Measurements from ENCODE around the gene SORL1. TPM values are rescaled to one million over a fixed set of nuclear protein-coding genes. Genes with fewer than 3 reads are reported as not detected.
A peak's percentile ranks its signal among the peaks of the same experiment; 100 is the strongest.

The SORL1 gene
- polyA plus RNA-seq, 3 donors: 52.5 to 61.9 (median 59.4) TPM

DNA sequence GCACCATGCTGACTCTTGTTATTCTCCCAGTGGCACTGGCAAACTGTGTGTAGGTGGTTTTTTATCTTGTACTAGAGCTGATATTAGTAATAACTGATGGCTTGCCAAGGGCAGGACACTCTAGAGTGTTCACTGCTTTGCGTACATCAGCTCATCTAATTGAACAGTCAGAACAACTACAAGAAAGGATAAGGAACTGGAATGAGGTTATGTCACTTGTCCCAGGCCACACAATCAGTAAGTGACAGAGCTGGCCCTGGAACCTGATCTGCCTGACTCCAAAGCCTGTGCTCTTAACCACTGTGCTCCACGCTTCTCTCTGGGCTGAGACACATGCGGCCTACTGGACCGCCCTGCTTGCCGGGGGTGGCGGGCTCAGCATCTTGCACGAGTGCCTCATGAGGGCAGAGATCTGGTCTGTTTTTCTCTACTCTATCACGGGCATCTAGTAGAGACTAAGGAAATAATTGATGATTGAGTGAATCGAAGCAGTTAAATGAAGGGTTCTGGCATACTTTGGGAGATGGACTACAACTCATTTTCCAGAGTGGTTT is 156.5 kb downstream of the SORL1 start:
- peak overlapping the region in 2 of 7 donors; percentile 2 to 79 for H3K27ac Mint-ChIP-seq

GRCh38 chr11:121610706-121611105 is 158.6 kb downstream of the SORL1 start:
- H3K4me3 ChIP-seq (replicated peaks in 1 of 3; ENCODE audit: low read depth in 2 of 3, low read length in 3 of 3): no peak overlapping the region
- no peak overlapping the region for H3K27ac Mint-ChIP-seq
- 100% methylated on average over 3 of the region's 6 CpGs for WGBS (ENCODE audit: insufficient coverage)
- intact Hi-C loops (cut with micrococcal nuclease): no loop called here
- no peaks in the 10 kb centered on the region for H3K4me1 ChIP-seq (ENCODE audit: control insufficient read depth in 1 of 2, insufficient read depth in 2 of 2, low read length in 2 of 2)
- no peak overlapping the region for H3K9ac ChIP-seq (ENCODE audit: insufficient read depth, low read length, poor library complexity, severe bottlenecking)
- peaks cover 80% of the 10 kb centered on the region for H4K20me1 ChIP-seq (ENCODE audit: insufficient read depth, low read length)
- no peaks in the 10 kb centered on the region for H3K9me3 ChIP-seq (replicated peaks in 1 of 2; ENCODE audit: control insufficient read depth in 1 of 2, insufficient read depth in 1 of 2, low read length in 2 of 2)
- peaks cover 0 to 2% (median 0%) of the 10 kb centered on the region in 3 donors for H3K27me3 Mint-ChIP-seq (ENCODE audit: low read depth in 3 of 3)
- no peak for TF ChIP-seq CTCF (IDR thresholded peaks at IDR 0.05)
- H3K27me3 ChIP-seq (ENCODE audit: control insufficient read depth in 2 of 2, insufficient read depth in 2 of 2, low read length in 2 of 2): no peaks in the 10 kb centered on the region
- no peak overlapping the region for H3K4me3 Mint-ChIP-seq
- no peak overlapping the region for H2AFZ ChIP-seq (ENCODE audit: insufficient read depth, low read depth, low read length, poor library complexity, severe bottlenecking)
- H3K36me3 Mint-ChIP-seq: peaks cover 98% of the 10 kb centered on the region in 2 donors
- DNase-seq: no peak
- H3K79me2 ChIP-seq (ENCODE audit: insufficient read depth, low read length): no peaks in the 10 kb centered on the region
- peaks cover 100% of the 10 kb centered on the region in 2 donors for H3K36me3 ChIP-seq (replicated peaks in 1 of 2; ENCODE audit: control insufficient read depth in 1 of 2, insufficient read depth in 2 of 2, low read length in 2 of 2)
- no peaks in the 10 kb centered on the region for H3K9me3 Mint-ChIP-seq
- no peak overlapping the region for H3K27ac ChIP-seq (ENCODE audit: low read depth in 1 of 2, low read length in 2 of 2)
- H3K4me1 Mint-ChIP-seq: no peaks in the 10 kb centered on the region
- no peak overlapping the region for H3K4me2 ChIP-seq (replicated peaks; ENCODE audit: extremely low read depth, low read length, poor library complexity, severe bottlenecking)

More for the DNA sequence above, 156.5 kb downstream of the SORL1 start:
- TF ChIP-seq CTCF (IDR thresholded peaks at IDR 0.05): no peak
- peaks cover 100% of the 10 kb centered on the region in 2 donors for H3K36me3 ChIP-seq (replicated peaks in 1 of 2; ENCODE audit: control insufficient read depth in 1 of 2, insufficient read depth in 2 of 2, low read length in 2 of 2)
- H3K4me3 Mint-ChIP-seq: no peak overlapping the region
- H3K9me3 ChIP-seq (replicated peaks in 1 of 2; ENCODE audit: control insufficient read depth in 1 of 2, insufficient read depth in 1 of 2, low read length in 2 of 2): no peaks in the 10 kb centered on the region
- peaks cover 76% of the 10 kb centered on the region for H4K20me1 ChIP-seq (ENCODE audit: insufficient read depth, low read length)
- H3K27me3 ChIP-seq (ENCODE audit: control insufficient read depth in 2 of 2, insufficient read depth in 2 of 2, low read length in 2 of 2): no peaks in the 10 kb centered on the region
- H3K4me2 ChIP-seq (replicated peaks; ENCODE audit: extremely low read depth, low read length, poor library complexity, severe bottlenecking): no peak overlapping the region
- H3K79me2 ChIP-seq (ENCODE audit: insufficient read depth, low read length): no peaks in the 10 kb centered on the region
- H3K9me3 Mint-ChIP-seq: no peaks in the 10 kb centered on the region
- no peak for DNase-seq
- H3K9ac ChIP-seq (ENCODE audit: insufficient read depth, low read length, poor library complexity, severe bottlenecking): no peak overlapping the region
- no peaks in the 10 kb centered on the region for H3K4me1 Mint-ChIP-seq
- H3K36me3 Mint-ChIP-seq: peaks cover 98% of the 10 kb centered on the region in 2 donors
- intact Hi-C loops (cut with micrococcal nuclease): no loop called here
- H2AFZ ChIP-seq (ENCODE audit: insufficient read depth, low read depth, low read length, poor library complexity, severe bottlenecking): no peak overlapping the region
- WGBS (ENCODE audit: insufficient coverage): 100% methylated on average over 3 of the region's 9 CpGs
- no peak overlapping the region for H3K27ac ChIP-seq (ENCODE audit: low read depth in 1 of 2, low read length in 2 of 2)
- no peaks in the 10 kb centered on the region for H3K4me1 ChIP-seq (ENCODE audit: control insufficient read depth in 1 of 2, insufficient read depth in 2 of 2, low read length in 2 of 2)
- H3K4me3 ChIP-seq (replicated peaks in 1 of 3; ENCODE audit: low read depth in 2 of 3, low read length in 3 of 3): no peak overlapping the region
- peaks cover 0 to 2% (median 0%) of the 10 kb centered on the region in 3 donors for H3K27me3 Mint-ChIP-seq (ENCODE audit: low read depth in 3 of 3)

Data from CD14-positive monocyte (primary cell).